Fibroblast of skin of left quadriceps (primary cell): Measurements from ENCODE around the gene CRIM1.

Experiments used
- DNase-seq, 2 experiments: peaks; one replicate each; pipeline ENCODE4 v3.0.0-alpha.2; 2013; ENCODE audit warnings: low read depth in 2 of 2

Gene CRIM1

GRCh38 chr2:36516136-36516870, 160.7 kb downstream of the CRIM1 start:
- peak; percentile 69 to 74 for DNase-seq

- no peak for DNase-seq
These were observed 164.9 kb downstream of the CRIM1 start for GRCh38 chr2:36520431-36520830.

GRCh38 chr2:36523153-36523552, 167.6 kb downstream of the CRIM1 start:
- DNase-seq = no peak

GRCh38 chr2:36525245-36525644, 169.7 kb downstream of the CRIM1 start:
- DNase-seq = no peak

GRCh38 chr2:36526226-36526625, 170.6 kb downstream of the CRIM1 start:
- no peak for DNase-seq

- no peak for DNase-seq
These were observed 172.7 kb downstream of the CRIM1 start for GRCh38 chr2:36528274-36528673.

GRCh38 chr2:36528766-36529392, 173.3 kb downstream of the CRIM1 start:
- DNase-seq = no peak

- peak; percentile 59 to 65 for DNase-seq
These were observed 174.8 kb downstream of the CRIM1 start for GRCh38 chr2:36530178-36530982.

- DNase-seq = peak in 1 of 2 experiments; percentile 28
These were observed 175.4 kb downstream of the CRIM1 start for GRCh38 chr2:36530983-36531354.

- no peak for DNase-seq
These were observed 178.8 kb downstream of the CRIM1 start for GRCh38 chr2:36534275-36534799.

- no peak for DNase-seq
These were observed 179.5 kb downstream of the CRIM1 start for GRCh38 chr2:36535099-36535498.

GRCh38 chr2:36536776-36537175, 181.2 kb downstream of the CRIM1 start:
- DNase-seq = no peak

- no peak for DNase-seq
These were observed 182.8 kb downstream of the CRIM1 start for GRCh38 chr2:36538335-36538734.

GRCh38 chr2:36539631-36540030, 184.1 kb downstream of the CRIM1 start:
- DNase-seq = no peak

- no peak for DNase-seq
These were observed 185.6 kb downstream of the CRIM1 start for GRCh38 chr2:36540986-36541754.

GRCh38 chr2:36541891-36542595, 186.5 kb downstream of the CRIM1 start:
- no peak for DNase-seq

- no peak for DNase-seq
These were observed 189.2 kb downstream of the CRIM1 start for GRCh38 chr2:36544638-36545338.

GRCh38 chr2:36545871-36546416, 190.4 kb downstream of the CRIM1 start:
- no peak for DNase-seq

- DNase-seq = no peak
These were observed 192.3 kb downstream of the CRIM1 start for GRCh38 chr2:36547906-36548305.

GRCh38 chr2:36549165-36549574, 193.6 kb downstream of the CRIM1 start:
- no peak for DNase-seq
